ENCODE results near the gene MED6.

GRCh38 chr14:70555890-70556289 is 44.6 kb downstream of the MED6 start:
- TF ChIP-seq, protein P1, sequence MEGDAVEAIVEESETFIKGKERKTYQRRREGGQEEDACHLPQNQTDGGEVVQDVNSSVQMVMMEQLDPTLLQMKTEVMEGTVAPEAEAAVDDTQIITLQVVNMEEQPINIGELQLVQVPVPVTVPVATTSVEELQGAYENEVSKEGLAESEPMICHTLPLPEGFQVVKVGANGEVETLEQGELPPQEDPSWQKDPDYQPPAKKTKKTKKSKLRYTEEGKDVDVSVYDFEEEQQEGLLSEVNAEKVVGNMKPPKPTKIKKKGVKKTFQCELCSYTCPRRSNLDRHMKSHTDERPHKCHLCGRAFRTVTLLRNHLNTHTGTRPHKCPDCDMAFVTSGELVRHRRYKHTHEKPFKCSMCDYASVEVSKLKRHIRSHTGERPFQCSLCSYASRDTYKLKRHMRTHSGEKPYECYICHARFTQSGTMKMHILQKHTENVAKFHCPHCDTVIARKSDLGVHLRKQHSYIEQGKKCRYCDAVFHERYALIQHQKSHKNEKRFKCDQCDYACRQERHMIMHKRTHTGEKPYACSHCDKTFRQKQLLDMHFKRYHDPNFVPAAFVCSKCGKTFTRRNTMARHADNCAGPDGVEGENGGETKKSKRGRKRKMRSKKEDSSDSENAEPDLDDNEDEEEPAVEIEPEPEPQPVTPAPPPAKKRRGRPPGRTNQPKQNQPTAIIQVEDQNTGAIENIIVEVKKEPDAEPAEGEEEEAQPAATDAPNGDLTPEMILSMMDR (IDR thresholded peaks at IDR 0.05), result no peak
- TF ChIP-seq POLR2A (IDR thresholded peaks at IDR 0.05), result no peak

All from esophagus squamous epithelium (tissue), 4 donors.